ENCODE measurements around the gene RPL41. TPM values are rescaled to one million over a fixed set of nuclear protein-coding genes. Genes with fewer than 3 reads are reported as not detected.

The RPL41 gene
- total RNA-seq, 6 donors from 2014 or later, result 1,377 to 3,349 (median 3,110) TPM

DNA sequence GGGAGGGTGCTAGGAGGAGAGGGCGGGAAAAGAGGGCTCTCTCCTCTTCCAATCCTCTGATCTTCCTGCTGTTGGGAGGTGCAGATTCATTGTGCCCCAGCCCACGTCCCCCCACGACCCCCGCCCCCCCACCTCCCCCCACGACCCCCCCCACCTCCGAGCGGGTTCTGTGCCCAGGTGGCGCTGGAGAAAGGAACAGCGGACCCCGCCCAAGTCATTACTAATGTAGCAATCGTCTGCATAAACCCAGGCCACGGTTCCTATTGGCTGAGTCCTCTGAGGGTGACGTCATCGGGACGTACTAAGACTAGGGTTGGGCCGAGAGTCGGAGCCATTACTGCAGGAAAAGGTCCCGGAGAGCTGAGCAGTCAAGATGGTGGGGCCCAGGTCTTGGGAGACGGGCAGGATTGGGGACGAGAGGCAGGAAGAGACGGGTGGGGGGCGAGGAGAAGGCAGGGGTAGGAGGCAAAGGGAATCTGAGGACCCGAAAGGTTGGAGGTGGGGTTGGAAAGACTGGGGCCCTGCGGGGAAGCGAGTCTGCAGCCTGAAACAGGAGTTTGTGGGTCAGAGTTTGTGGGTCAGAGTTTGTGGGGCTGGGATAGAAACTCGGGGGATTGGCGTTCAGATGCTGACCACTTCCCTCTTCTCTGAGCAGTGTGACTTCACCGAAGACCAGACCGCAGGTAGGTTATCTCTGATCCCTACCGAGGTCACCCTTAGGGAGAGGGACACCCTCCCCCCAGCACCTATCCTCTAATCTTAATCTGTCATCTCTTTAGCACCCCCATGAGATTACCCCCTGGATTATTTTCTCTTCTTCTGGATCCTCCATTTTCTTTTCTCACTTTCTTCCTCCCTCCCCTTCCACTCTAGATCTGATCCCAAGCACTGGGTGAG, 41.8 kb downstream of the RPL41 start, which contains the start of gene MYL6:
MYL6 (plus strand) TSS at position 331 of the 897 bp plus-strand sequence; CDS start at position 374, 43 bp downstream.
- Histone ChIP-seq H3K27ac (peak within 1 kb of the TSS; percentile 87 to 97 (median 96)), H3K4me3 (peak within 1 kb of the TSS; percentile 59 to 84 (median 64)), H3K27me3 (no peaks in the 10 kb centered on the region), H3K4me1 (peaks cover 34 to 60% (median 42%) of the 10 kb centered on the region in 4 donors), H3K36me3 (peaks cover 30 to 41% (median 37%) of the 10 kb centered on the region in 4 donors), H3K9me3 (no peaks in the 10 kb centered on the region)
- WGBS, 2 donors, result 0 to 1% methylated on average over 20 to 26 of the region's 30 CpGs
- TF ChIP-seq, protein P1, sequence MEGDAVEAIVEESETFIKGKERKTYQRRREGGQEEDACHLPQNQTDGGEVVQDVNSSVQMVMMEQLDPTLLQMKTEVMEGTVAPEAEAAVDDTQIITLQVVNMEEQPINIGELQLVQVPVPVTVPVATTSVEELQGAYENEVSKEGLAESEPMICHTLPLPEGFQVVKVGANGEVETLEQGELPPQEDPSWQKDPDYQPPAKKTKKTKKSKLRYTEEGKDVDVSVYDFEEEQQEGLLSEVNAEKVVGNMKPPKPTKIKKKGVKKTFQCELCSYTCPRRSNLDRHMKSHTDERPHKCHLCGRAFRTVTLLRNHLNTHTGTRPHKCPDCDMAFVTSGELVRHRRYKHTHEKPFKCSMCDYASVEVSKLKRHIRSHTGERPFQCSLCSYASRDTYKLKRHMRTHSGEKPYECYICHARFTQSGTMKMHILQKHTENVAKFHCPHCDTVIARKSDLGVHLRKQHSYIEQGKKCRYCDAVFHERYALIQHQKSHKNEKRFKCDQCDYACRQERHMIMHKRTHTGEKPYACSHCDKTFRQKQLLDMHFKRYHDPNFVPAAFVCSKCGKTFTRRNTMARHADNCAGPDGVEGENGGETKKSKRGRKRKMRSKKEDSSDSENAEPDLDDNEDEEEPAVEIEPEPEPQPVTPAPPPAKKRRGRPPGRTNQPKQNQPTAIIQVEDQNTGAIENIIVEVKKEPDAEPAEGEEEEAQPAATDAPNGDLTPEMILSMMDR (IDR thresholded peaks at IDR 0.05), result peak in 1 of 6 experiments; percentile 13
- TF ChIP-seq POLR2AphosphoS5 (IDR thresholded peaks at IDR 0.05), result peak; percentile 100
- TF ChIP-seq EP300 (IDR thresholded peaks at IDR 0.05), result no peak
- TF ChIP-seq POLR2A (IDR thresholded peaks at IDR 0.05), result peak; percentile 76 to 99 (median 94)
- DNase-seq (peak in 1 of 2 donors; percentile 99), ATAC-seq (ENCODE audit: low FRiP score in 2 of 2) (peak; percentile 94 to 95)

DNA sequence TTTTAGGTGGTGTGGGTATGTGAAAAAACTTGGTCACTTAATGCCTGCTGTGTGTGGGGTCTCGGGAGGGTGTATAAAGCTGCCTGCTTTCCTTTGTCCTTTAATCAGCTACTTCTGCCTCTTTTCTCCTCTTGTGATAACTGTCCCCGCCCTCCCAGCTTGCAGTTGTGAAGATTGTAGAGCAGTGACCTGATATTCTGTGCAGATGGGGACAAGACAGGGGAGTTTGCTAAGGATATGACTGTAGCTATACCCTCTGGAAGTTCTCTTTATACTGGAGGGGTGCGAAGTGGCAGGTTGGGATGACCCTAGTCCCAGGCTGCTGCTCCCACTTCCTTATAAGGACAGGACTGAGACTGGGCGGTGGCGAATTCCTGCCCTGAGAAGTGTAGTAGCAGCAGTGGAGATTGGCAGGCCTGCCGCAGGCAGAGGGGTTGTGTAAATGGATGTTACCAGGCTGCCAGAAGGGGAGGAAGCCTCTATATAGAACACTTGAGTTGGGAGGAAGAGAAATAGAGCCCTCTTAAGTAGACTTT, 42.6 kb downstream of the RPL41 start:
- peaks cover 32 to 58% (median 40%) of the 10 kb centered on the region in 4 donors for H3K4me1 ChIP-seq
- H3K36me3 ChIP-seq, result peaks cover 33 to 48% (median 44%) of the 10 kb centered on the region in 4 donors
- H3K4me3 ChIP-seq, result peak overlapping the region; percentile 59 to 84 (median 64)
- peak overlapping the region; percentile 87 to 97 (median 96) for H3K27ac ChIP-seq
- H3K27me3 ChIP-seq, result no peaks in the 10 kb centered on the region
- WGBS, 2 donors, result 0% methylated on average over 6 of the region's 6 CpGs
- no peaks in the 10 kb centered on the region for H3K9me3 ChIP-seq
- ATAC-seq (ENCODE audit: low FRiP score in 2 of 2) (peak; percentile 76 to 78), DNase-seq (peak in 1 of 2 donors; percentile 96)
- TF ChIP-seq POLR2A (IDR thresholded peaks at IDR 0.05) (peak in 2 of 4 donors; percentile 14 to 61), POLR2AphosphoS5 (IDR thresholded peaks at IDR 0.05) (peak; percentile 57 to 72), EP300 (IDR thresholded peaks at IDR 0.05) (no peak)
- TF ChIP-seq, protein P1 (IDR thresholded peaks at IDR 0.05), result no peak

- Histone ChIP-seq H3K36me3 (peaks cover 33 to 55% (median 50%) of the 10 kb centered on the region in 4 donors), H3K4me1 (peaks cover 32 to 58% (median 40%) of the 10 kb centered on the region in 4 donors), H3K9me3 (no peaks in the 10 kb centered on the region), H3K27ac (peak overlapping the region; percentile 87 to 97 (median 96)), H3K4me3 (peak overlapping the region; percentile 59 to 84 (median 64)), H3K27me3 (no peaks in the 10 kb centered on the region)
- TF ChIP-seq EP300 (IDR thresholded peaks at IDR 0.05) (no peak), POLR2AphosphoS5 (IDR thresholded peaks at IDR 0.05) (no peak), POLR2A (IDR thresholded peaks at IDR 0.05) (no peak)
- TF ChIP-seq, protein P1 (IDR thresholded peaks at IDR 0.05), result no peak
- no peak for ATAC-seq (ENCODE audit: low FRiP score in 2 of 2)
- no peak for DNase-seq
- 8 to 21% methylated on average over 4 to 8 of the region's 8 CpGs for WGBS, 2 donors
These were observed 43.2 kb downstream of the RPL41 start for GRCh38 chr12:56159482-56160192.

GRCh38 chr12:56160193-56160763, 43.8 kb downstream of the RPL41 start:
- no peaks in the 10 kb centered on the region for H3K9me3 ChIP-seq
- H3K27ac ChIP-seq, result peak overlapping the region; percentile 87 to 97 (median 96)
- peaks cover 32 to 58% (median 40%) of the 10 kb centered on the region in 4 donors for H3K4me1 ChIP-seq
- ATAC-seq (ENCODE audit: low FRiP score in 2 of 2) (no peak), DNase-seq (peak; percentile 39 to 47)
- 15 to 22% methylated on average over 7 of the region's 7 CpGs for WGBS, 2 donors
- TF ChIP-seq, protein P1 (IDR thresholded peaks at IDR 0.05), result no peak
- no peak for TF ChIP-seq POLR2A (IDR thresholded peaks at IDR 0.05)
- TF ChIP-seq POLR2AphosphoS5 (IDR thresholded peaks at IDR 0.05), result peak; percentile 46 to 70
- H3K4me3 ChIP-seq, result peak overlapping the region; percentile 59 to 84 (median 64)
- no peaks in the 10 kb centered on the region for H3K27me3 ChIP-seq
- peaks cover 40 to 61% (median 56%) of the 10 kb centered on the region in 4 donors for H3K36me3 ChIP-seq

Measured in upper lobe of left lung (tissue), 6 donors.